IPS-15b (cell line): ENCODE results near the gene PRR16.
A peak's percentile ranks its signal among the peaks of the same experiment; 100 is the strongest.

Source experiments
- H3K27me3 ChIP-seq: one replicate; pipeline ENCODE4 v1.6.1; 2013; ENCODE audit warnings: low read length; ENCODE audit not compliant: control insufficient read depth, insufficient read depth
- H3K36me3 ChIP-seq: one replicate; pipeline ENCODE4 v1.6.1; 2013; ENCODE audit warnings: low read length; ENCODE audit not compliant: control insufficient read depth, insufficient read depth
- H3K4me1 ChIP-seq: one replicate; pipeline ENCODE4 v1.6.1; 2013; ENCODE audit warnings: mild to moderate bottlenecking, low read length; ENCODE audit not compliant: control insufficient read depth, insufficient read depth
- H3K4me3 ChIP-seq: one replicate; pipeline ENCODE4 v1.5.1; 2013; ENCODE audit warnings: low read depth, low read length
- H3K9ac ChIP-seq: one replicate; pipeline ENCODE4 v1.6.1; 2013; ENCODE audit warnings: low read depth, mild to moderate bottlenecking, low read length
- H3K9me3 ChIP-seq: one replicate; pipeline ENCODE4 v1.6.1; 2013; ENCODE audit warnings: mild to moderate bottlenecking, low read length; ENCODE audit not compliant: control insufficient read depth, insufficient read depth

Gene PRR16

DNA sequence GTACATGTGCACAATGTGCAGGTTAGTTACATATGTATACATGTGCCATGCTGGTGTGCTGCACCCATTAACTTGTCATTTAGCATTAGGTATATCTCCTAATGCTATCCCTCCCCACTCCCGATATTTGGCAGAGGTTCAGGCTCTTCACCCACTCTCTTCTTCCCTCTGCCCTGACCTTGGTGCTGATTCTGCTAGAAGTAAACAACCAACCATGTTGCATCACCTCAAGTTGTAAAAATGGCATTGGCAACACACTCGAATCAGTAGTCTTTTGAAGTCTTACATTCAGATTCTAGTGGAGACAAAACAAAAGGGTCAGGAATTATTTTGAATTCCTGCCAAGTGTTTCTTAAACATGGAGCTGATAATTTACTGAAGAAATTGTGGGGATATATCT is 40.0 kb downstream of the PRR16 start:
- Histone ChIP-seq H3K4me1 (peaks cover 11% of the 10 kb centered on the region), H3K9me3 (no peaks in the 10 kb centered on the region), H3K4me3 (no peak overlapping the region), H3K9ac (no peak overlapping the region), H3K36me3 (no peaks in the 10 kb centered on the region), H3K27me3 (no peaks in the 10 kb centered on the region)

DNA sequence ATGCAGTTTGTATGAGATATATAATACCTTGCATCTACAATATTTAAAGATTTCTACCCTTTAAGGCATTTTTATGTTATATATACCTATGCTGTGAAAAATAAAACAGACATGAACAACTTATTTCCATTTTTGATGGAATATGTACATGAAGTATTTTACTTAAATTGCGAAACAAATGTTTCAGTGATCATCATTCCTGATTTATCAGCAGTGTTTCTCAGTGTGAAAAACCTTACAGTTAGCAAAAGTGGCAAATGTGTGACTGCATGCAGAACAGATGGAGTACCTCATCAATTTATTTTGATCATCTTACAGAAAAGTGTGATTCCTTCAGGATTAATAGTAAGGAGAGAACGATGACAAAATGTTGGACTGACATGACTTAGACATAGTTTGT is 43.1 kb downstream of the PRR16 start:
- Histone ChIP-seq H3K4me1 (peaks cover 16% of the 10 kb centered on the region), H3K9ac (no peak overlapping the region), H3K4me3 (no peak overlapping the region), H3K9me3 (no peaks in the 10 kb centered on the region), H3K27me3 (no peaks in the 10 kb centered on the region), H3K36me3 (no peaks in the 10 kb centered on the region)

DNA sequence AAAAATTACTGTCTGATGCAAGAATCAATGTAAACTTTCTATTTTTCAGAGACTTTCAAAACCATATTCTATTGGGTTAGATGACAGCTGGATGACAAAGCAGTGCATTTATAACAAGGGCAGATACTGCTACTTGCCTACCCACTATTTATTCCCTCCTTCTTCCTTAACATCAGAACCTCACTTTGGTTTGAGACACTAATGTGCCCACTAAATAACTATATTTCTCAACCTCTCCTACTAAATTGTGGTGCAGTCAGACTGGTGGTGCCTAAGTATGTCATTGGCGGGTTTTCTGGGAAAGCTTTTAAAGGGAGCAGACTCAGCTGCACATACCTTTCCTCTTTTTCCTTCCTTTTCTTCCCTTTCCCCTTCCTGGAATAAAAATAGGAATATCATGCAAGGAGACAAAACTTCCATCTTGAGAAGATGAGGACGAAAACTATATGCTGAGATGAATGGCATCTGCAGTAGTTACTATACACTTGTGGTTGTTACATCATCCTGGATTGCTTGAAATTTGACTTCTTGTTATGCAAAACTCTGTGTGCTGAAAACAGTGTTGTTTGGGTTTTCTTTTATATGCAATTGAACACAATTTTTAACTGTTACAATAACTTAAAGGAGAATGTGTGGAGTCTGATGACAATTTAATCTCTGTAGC is 43.8 kb downstream of the PRR16 start:
- H3K27me3 ChIP-seq: no peaks in the 10 kb centered on the region
- no peaks in the 10 kb centered on the region for H3K9me3 ChIP-seq
- H3K36me3 ChIP-seq: no peaks in the 10 kb centered on the region
- H3K4me1 ChIP-seq: peaks cover 23% of the 10 kb centered on the region
- no peak overlapping the region for H3K9ac ChIP-seq
- H3K4me3 ChIP-seq: no peak overlapping the region

DNA sequence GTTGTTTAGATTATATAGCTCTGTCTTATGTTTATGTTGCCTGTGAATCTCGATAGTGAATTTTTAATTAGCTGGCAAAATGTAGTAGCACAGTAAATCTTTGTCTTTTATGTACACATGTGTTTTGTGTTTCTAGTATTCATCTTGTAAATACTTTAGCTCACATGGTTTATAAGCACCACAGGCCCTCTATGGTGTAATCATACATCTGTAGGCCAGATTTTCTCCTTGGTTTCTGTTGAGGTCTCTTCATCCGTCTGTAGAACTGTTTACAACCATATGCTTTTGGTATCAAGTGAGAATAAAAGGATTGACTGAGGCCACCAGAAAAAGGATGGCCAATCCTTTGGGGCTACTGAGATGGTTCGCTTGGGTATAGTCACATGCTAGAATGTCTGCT is 45.0 kb downstream of the PRR16 start:
- Histone ChIP-seq H3K4me3 (no peak overlapping the region), H3K27me3 (no peaks in the 10 kb centered on the region), H3K9ac (no peak overlapping the region), H3K36me3 (no peaks in the 10 kb centered on the region), H3K4me1 (peaks cover 26% of the 10 kb centered on the region), H3K9me3 (no peaks in the 10 kb centered on the region)

DNA sequence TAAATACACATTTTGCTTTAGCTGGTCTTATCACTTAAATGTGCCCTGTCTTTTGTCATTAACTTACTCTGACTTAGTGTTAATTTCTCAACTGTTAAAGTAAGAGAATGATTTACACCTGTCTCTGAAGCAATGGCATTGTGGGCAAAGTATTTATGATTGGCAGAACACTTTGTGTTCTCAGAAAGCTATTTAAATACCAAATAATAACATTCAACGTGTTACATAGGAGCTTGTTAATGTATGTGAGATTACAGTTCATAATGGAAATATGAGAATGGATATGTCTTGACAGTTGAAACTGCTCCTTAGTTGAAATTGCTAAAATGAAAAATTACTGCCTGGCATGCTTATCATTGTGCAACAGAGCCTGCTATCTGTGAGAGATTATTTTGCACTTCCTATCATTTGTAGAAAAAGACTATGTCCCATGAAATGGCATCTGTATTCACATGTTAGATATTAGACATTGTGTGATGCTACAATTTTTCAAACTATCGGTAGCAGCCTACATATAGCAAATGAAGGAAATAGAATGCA is 46.1 kb downstream of the PRR16 start:
- no peaks in the 10 kb centered on the region for H3K27me3 ChIP-seq
- H3K9me3 ChIP-seq: no peaks in the 10 kb centered on the region
- H3K36me3 ChIP-seq: no peaks in the 10 kb centered on the region
- H3K4me3 ChIP-seq: no peak overlapping the region
- H3K9ac ChIP-seq: no peak overlapping the region
- H3K4me1 ChIP-seq: peaks cover 26% of the 10 kb centered on the region

DNA sequence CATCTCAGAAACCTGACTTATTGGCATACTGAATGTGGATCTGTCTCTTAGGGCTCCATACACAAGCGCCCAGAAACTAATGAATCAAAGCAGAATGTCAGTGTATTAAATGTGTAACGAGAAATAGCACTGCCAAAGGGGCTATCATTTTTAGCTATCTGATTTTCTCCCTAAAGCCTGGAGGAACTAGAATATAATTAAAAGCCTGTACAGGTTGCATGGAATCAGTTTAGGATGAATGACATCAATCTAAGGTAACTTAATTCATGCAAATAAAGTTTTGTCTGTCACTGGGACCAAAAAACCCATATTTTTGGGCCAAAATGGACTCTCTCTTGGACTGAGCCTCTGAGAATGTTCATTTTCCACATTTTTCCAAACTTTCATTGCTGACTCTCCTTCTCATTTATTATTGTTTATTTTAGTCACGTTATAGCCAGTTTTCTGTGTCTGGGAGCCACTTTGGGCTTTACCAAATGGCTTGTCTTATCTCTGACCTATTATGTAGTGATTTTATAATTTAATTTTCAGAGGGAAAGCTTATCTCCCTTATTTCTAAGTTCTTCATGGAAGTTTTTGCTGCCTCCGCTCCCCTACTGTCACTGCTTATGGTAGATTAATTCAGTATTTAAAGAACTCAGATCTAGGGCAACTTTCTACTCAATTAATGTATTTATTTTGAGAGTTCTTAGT is 47.0 kb downstream of the PRR16 start:
- H3K27me3 ChIP-seq: no peaks in the 10 kb centered on the region
- H3K36me3 ChIP-seq: no peaks in the 10 kb centered on the region
- H3K4me1 ChIP-seq: peaks cover 26% of the 10 kb centered on the region
- H3K9me3 ChIP-seq: no peaks in the 10 kb centered on the region
- H3K4me3 ChIP-seq: no peak overlapping the region
- H3K9ac ChIP-seq: no peak overlapping the region

DNA sequence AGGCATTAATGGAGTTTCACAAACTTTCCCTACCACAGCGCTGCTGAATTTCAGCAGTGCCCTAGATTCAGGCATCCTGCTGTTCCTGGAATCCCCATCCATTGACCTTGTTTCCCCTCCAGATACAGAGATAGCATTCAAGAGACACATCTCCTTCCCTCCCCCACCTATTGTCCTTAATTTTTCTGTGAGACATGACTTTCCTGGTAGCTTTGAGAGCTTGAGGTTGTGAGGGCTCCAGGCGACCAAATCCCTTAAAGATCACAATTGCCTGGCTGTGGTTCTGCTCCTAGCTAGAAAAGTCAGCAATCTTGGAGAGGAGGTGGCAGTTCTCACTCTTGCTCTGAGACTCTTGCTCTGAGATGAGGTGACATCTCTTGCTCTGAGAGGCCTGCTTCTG is 48.0 kb downstream of the PRR16 start:
- no peaks in the 10 kb centered on the region for H3K9me3 ChIP-seq
- peaks cover 26% of the 10 kb centered on the region for H3K4me1 ChIP-seq
- H3K4me3 ChIP-seq: peak overlapping the region; percentile 19
- no peak overlapping the region for H3K9ac ChIP-seq
- no peaks in the 10 kb centered on the region for H3K36me3 ChIP-seq
- no peaks in the 10 kb centered on the region for H3K27me3 ChIP-seq

DNA sequence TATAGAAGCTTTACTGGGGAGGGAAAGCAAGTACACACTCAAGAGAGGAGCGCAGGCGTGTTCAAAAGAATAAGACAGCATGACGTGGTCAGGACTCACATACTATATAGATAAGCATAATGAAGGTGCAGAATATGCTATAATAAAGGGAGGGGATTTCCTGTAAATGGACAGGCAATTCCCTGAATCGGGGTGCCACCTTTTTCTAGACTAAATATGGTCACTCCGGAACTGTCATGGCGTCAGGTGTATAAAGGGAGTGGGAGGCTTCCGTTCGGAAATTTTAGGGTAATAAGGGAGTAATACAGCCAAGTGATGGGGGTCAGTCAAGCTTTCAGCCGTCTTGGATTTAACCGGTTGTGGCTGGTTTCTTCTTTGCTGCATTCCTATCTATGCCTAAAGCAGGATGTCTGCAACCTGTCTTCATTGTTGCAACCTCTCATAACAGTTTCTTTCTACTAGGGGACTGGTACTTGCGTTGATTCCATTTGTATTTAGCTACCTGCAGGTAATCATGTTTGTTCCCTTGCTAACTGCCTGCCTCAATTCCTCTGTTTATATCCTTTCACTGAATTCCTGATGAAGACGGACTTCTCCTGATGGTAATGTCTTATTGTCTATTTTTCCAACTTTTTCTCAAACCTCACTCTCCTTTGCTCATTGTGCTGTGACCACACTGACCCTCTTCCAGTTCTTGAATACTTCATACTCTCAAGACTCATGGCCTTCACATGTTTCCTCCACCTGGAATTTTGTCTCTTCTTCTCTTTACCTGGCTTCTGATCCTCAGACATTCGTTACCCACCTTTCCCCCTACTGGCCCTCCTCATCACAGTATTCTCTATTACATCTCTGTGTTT is 48.9 kb downstream of the PRR16 start:
- Histone ChIP-seq H3K4me1 (peaks cover 21% of the 10 kb centered on the region), H3K4me3 (no peak overlapping the region), H3K9me3 (no peaks in the 10 kb centered on the region), H3K36me3 (no peaks in the 10 kb centered on the region), H3K27me3 (no peaks in the 10 kb centered on the region), H3K9ac (no peak overlapping the region)

DNA sequence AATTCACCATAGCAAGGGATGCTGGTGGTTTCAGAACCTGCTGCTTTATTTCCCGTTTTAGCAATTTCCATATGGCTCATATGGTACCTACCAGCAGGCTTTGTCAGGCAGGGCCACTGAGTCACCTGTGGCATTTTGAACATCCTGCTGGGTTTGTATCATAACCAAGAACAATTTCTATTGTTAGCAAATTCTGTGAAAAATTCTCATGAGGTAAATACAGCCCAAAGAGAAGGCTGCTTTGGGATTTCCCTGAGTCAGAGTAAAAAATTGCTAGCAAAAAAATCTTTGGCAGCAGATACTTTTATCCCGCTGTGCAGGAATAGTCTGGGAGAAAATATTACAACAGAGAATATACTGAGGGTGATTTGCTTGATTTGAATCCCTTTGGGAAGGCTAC is 52.7 kb downstream of the PRR16 start:
- Histone ChIP-seq H3K36me3 (no peaks in the 10 kb centered on the region), H3K4me3 (no peak overlapping the region), H3K9ac (no peak overlapping the region), H3K4me1 (peaks cover 13% of the 10 kb centered on the region), H3K27me3 (no peaks in the 10 kb centered on the region), H3K9me3 (no peaks in the 10 kb centered on the region)

DNA sequence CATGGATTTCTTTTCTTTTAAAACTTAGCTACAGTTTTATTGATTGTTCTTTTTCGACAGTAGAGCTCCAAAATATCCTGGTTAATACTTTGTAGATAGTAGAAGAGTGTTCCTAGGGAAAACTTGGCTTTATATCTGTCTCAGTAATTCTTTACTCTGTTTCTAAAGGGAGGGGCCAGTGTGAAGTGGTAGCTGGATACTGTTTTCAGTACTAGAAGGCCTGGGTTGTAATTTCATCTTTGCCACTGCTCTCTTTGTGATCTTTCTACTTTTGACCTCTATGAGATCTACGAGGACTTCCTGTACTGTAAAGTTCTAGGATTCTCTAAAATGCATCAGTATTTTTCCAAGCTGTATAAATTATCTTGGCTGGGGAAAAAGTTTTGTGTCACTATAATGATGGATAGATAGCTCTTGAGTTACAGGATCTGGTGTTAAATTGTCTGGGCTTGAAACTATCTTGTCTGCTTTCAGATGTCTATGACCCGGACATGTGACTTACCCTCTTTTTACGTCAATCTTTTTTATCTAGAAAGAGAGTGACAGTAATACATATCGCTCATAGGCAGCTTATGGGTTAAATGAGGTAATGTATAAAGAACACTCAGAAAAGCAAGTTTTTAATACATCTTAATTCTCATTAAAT is 53.6 kb downstream of the PRR16 start:
- no peak overlapping the region for H3K4me3 ChIP-seq
- no peaks in the 10 kb centered on the region for H3K9me3 ChIP-seq
- H3K4me1 ChIP-seq: peaks cover 5% of the 10 kb centered on the region
- no peaks in the 10 kb centered on the region for H3K27me3 ChIP-seq
- H3K36me3 ChIP-seq: no peaks in the 10 kb centered on the region
- H3K9ac ChIP-seq: no peak overlapping the region

DNA sequence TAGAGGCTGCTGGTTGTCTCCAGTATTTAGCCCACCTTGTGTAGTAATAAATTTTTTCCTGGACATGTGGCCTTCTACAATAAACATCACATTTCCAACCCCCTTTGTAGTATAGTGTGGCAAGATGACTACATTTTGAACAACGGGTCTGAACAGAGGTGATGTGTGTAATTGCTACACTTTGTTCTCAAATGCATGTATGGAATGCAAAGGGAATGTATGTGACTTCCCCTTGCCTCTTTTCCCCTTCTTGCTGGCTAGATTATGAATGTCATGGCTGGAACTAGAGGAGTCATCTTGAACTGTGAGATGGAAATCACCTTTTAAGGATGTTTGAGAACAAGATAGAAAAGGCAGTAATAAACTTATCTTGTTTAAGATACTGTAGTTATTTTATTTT is 54.5 kb downstream of the PRR16 start:
- Histone ChIP-seq H3K27me3 (no peaks in the 10 kb centered on the region), H3K4me1 (no peaks in the 10 kb centered on the region), H3K9ac (no peak overlapping the region), H3K4me3 (no peak overlapping the region), H3K9me3 (no peaks in the 10 kb centered on the region), H3K36me3 (no peaks in the 10 kb centered on the region)
